Endodermal cell (in vitro differentiated cells): Measurements from ENCODE around the gene SLC16A12. TPM values are rescaled to one million over a fixed set of nuclear protein-coding genes. Genes with fewer than 3 reads are reported as not detected.
A peak's percentile ranks its signal among the peaks of the same experiment; 100 is the strongest.

Experiments
- DNase-seq: peaks from one replicate; pipeline ENCODE4 v3.0.0-alpha.2; 2017
- H3K27ac ChIP-seq: 2 replicates; pipeline ENCODE4 v1.5.1; 2013; ENCODE audit warnings: mild to moderate bottlenecking, low read depth, low read length, moderate library complexity
- H3K27me3 ChIP-seq: 2 replicates; pipeline ENCODE4 v1.6.1; 2013; ENCODE audit warnings: mild to moderate bottlenecking, low read length, moderate library complexity; ENCODE audit not compliant: insufficient read depth, control insufficient read depth, poor library complexity, severe bottlenecking
- H3K36me3 ChIP-seq: 2 replicates; pipeline ENCODE4 v1.7.0; 2013; ENCODE audit warnings: mild to moderate bottlenecking, low read length, moderate library complexity; ENCODE audit not compliant: control insufficient read depth, insufficient read depth
- H3K4me1 ChIP-seq: one replicate; pipeline ENCODE4 v1.7.0; 2013; ENCODE audit warnings: low read length; ENCODE audit not compliant: control insufficient read depth, insufficient read depth
- H3K4me3 ChIP-seq: 2 replicates; pipeline ENCODE4 v1.5.1; 2013; ENCODE audit warnings: mild to moderate bottlenecking, low read length, moderate library complexity
- H3K9ac ChIP-seq: 2 replicates; pipeline ENCODE4 v1.6.1; 2013; ENCODE audit warnings: mild to moderate bottlenecking, low read length, moderate library complexity; ENCODE audit not compliant: poor library complexity, severe bottlenecking; ENCODE audit errors: extremely low read depth
- H3K9me3 ChIP-seq: 2 replicates; pipeline ENCODE4 v1.6.1; 2013; ENCODE audit warnings: mild to moderate bottlenecking, low read length, moderate library complexity; ENCODE audit not compliant: control insufficient read depth
- H3K27ac Mint-ChIP-seq: 2 replicates; pipeline ENCODE4 v1.8.0; 2020; ENCODE audit warnings: mixed read lengths
- H3K27me3 Mint-ChIP-seq: 2 replicates; pipeline ENCODE4 v1.8.0; 2021; ENCODE audit warnings: mild to moderate bottlenecking, mixed read lengths; ENCODE audit not compliant: insufficient read depth
- H3K36me3 Mint-ChIP-seq: 2 replicates; pipeline ENCODE4 v1.8.0; 2020; ENCODE audit warnings: low read depth, mixed read lengths
- H3K4me1 Mint-ChIP-seq: 2 replicates; pipeline ENCODE4 v1.8.0; 2020; ENCODE audit warnings: mixed read lengths
- H3K4me3 Mint-ChIP-seq: 2 replicates; pipeline ENCODE4 v1.8.0; 2020; ENCODE audit warnings: mild to moderate bottlenecking, moderate library complexity, mixed read lengths
- H3K9me3 Mint-ChIP-seq: 2 replicates; pipeline ENCODE4 v1.8.0; 2020; ENCODE audit warnings: mild to moderate bottlenecking, mixed read lengths
- WGBS, 2 experiments: methylation state at CpG; one replicate each; pipeline versions ENCODE4 v1.1.5 to v1.1.7; 2013; ENCODE audit warnings: missing lambda C conversion rate in 2 of 2, mixed read lengths in 1 of 2; ENCODE audit not compliant: insufficient coverage in 1 of 2, insufficient read length in 1 of 2; 5-methylcytosine and 5-hydroxymethylcytosine counted together
- total RNA-seq, 2 donors: library from RNA; stranded (reverse); fragmentation: NEBNext Ultra II Directional in 1 of 2; extraction: Animal tissue kit (Norgen Biotek cat#: 25700) in 1 of 2; gene quantifications; 2 replicates in 1 of 2; 3 replicates in 1 of 2; pipeline ENCODE4 v1.2.1, GENCODE V29; 2021
- TF ChIP-seq, protein P1 (sequence below): fragments of 200-600 bp; sonication (generic); conservative IDR thresholded peaks from 2 replicates; pipeline ENCODE4 v1.5.0; 2021; ENCODE audit warnings: antibody characterized with exemption, mild to moderate bottlenecking

SLC16A12 gene
- total RNA-seq, 2 donors from 2014 or later, result 0.33 to 2.3 TPM

- WGBS, 2 experiments, result 91 to 95% methylated on average over 9 to 10 of the region's 10 CpGs
- H3K27ac ChIP-seq, result no peak overlapping the region
- TF ChIP-seq, protein P1, sequence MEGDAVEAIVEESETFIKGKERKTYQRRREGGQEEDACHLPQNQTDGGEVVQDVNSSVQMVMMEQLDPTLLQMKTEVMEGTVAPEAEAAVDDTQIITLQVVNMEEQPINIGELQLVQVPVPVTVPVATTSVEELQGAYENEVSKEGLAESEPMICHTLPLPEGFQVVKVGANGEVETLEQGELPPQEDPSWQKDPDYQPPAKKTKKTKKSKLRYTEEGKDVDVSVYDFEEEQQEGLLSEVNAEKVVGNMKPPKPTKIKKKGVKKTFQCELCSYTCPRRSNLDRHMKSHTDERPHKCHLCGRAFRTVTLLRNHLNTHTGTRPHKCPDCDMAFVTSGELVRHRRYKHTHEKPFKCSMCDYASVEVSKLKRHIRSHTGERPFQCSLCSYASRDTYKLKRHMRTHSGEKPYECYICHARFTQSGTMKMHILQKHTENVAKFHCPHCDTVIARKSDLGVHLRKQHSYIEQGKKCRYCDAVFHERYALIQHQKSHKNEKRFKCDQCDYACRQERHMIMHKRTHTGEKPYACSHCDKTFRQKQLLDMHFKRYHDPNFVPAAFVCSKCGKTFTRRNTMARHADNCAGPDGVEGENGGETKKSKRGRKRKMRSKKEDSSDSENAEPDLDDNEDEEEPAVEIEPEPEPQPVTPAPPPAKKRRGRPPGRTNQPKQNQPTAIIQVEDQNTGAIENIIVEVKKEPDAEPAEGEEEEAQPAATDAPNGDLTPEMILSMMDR, result no peak
- no peaks in the 10 kb centered on the region for H3K9me3 ChIP-seq
- H3K36me3 ChIP-seq, result no peaks in the 10 kb centered on the region
- Mint-ChIP-seq H3K4me1 (peaks cover 30% of the 10 kb centered on the region), H3K36me3 (no peaks in the 10 kb centered on the region), H3K9me3 (no peaks in the 10 kb centered on the region), H3K27ac (no peak overlapping the region), H3K27me3 (peaks cover 8% of the 10 kb centered on the region), H3K4me3 (no peak overlapping the region)
- no peak overlapping the region for H3K9ac ChIP-seq
- DNase-seq, result no peak
- H3K27me3 ChIP-seq, result peaks cover 3% of the 10 kb centered on the region
- H3K4me1 ChIP-seq, result peaks cover 20% of the 10 kb centered on the region
- no peak overlapping the region for H3K4me3 ChIP-seq
Measured at GRCh38 chr10:89566095-89566950, 30.9 kb upstream of the SLC16A12 start.

DNA sequence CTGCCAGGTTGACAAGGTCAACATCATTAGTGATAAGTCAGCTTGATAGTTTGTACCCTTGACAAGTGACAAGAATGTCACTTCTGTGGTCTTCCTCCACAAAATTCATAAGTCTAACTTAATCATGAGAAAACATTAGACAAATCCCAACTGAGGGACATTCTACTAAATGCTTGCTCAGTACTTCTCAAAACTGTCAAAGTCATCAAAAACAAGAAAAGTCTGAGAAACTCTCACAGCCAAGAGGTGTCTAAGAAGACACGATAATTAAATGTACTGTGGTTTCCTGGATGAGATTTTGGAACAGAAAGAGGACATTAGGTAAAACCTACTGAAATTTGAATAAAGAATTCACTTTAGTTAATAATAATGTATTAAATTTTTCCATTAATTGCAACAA lies 29.8 kb upstream of the SLC16A12 start:
- peaks cover 5% of the 10 kb centered on the region for H3K27me3 ChIP-seq
- H3K9me3 Mint-ChIP-seq, result no peaks in the 10 kb centered on the region
- TF ChIP-seq, protein P1, result no peak
- DNase-seq, result no peak
- H3K9me3 ChIP-seq, result no peaks in the 10 kb centered on the region
- no peak overlapping the region for H3K9ac ChIP-seq
- no peak overlapping the region for H3K27ac ChIP-seq
- no peak overlapping the region for H3K27ac Mint-ChIP-seq
- peaks cover 31% of the 10 kb centered on the region for H3K4me1 Mint-ChIP-seq
- H3K4me1 ChIP-seq, result peaks cover 20% of the 10 kb centered on the region
- peaks cover 15% of the 10 kb centered on the region for H3K27me3 Mint-ChIP-seq
- no peak overlapping the region for H3K4me3 Mint-ChIP-seq
- no peak overlapping the region for H3K4me3 ChIP-seq
- H3K36me3 Mint-ChIP-seq, result no peaks in the 10 kb centered on the region
- no peaks in the 10 kb centered on the region for H3K36me3 ChIP-seq
- WGBS, 2 experiments, result 92% methylated on average over 1 of the region's 1 CpG; no CpG with 5 or more reads in 1 of the 2 experiments

DNA sequence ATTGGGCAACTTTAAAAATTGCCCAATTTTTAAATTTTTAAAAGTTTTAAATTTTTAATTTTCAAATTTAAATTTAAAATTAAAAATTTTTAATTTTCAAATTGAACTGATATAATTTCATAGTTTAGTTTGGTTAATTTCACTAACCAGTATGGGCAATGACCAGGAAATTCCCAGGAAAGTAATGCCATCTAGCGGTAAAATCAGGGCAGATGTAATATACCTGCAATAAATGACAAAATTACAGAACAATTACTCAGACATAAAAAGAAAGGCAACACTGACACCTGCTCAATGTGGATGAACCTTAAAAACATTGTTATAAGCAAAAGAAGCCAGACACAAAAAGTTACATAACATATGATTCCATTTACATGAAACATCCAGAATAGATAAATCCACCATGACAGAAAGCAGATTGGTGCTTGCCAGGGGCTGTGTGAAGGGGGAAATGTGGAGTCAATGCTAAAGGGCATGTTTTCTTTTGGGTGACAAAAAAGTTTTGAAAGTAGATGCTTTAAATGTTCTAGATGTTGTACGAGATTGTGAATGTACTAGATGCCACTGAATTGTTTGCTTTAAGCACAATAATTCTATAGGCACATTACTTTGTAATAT lies 28.6 kb upstream of the SLC16A12 start:
- H3K9me3 Mint-ChIP-seq, result no peaks in the 10 kb centered on the region
- H3K4me3 Mint-ChIP-seq, result no peak overlapping the region
- no peaks in the 10 kb centered on the region for H3K9me3 ChIP-seq
- H3K4me3 ChIP-seq, result no peak overlapping the region
- no peaks in the 10 kb centered on the region for H3K36me3 ChIP-seq
- no peaks in the 10 kb centered on the region for H3K36me3 Mint-ChIP-seq
- DNase-seq, result no peak
- peaks cover 5% of the 10 kb centered on the region for H3K27me3 ChIP-seq
- no peak overlapping the region for H3K27ac Mint-ChIP-seq
- no peak overlapping the region for H3K9ac ChIP-seq
- WGBS, 2 experiments, result 0% methylated on average over 1 of the region's 2 CpGs; no CpG with 5 or more reads in 1 of the 2 experiments
- H3K27me3 Mint-ChIP-seq, result peaks cover 15% of the 10 kb centered on the region
- TF ChIP-seq, protein P1, result peak; percentile 91
- peaks cover 31% of the 10 kb centered on the region for H3K4me1 Mint-ChIP-seq
- H3K27ac ChIP-seq, result no peak overlapping the region
- peaks cover 20% of the 10 kb centered on the region for H3K4me1 ChIP-seq
